ENCODE measurements around the gene TMCO4.

- TF ChIP-seq POLR2AphosphoS5 (IDR thresholded peaks at IDR 0.05; ENCODE audit: low read depth, low read length) = no peak
- TF ChIP-seq SIN3A (IDR thresholded peaks at IDR 0.05; ENCODE audit: borderline replicate concordance, insufficient read depth, low read length) = no peak
These were observed 1.1 kb downstream of the TMCO4 start for GRCh38 chr1:19798486-19799229.

Data from PFSK-1 (cell line).